Activated T-cell treated with anti-CD3 and anti-CD28 coated beads for 24 hours (primary cell): ENCODE data around the gene TUBB.
"Not testable (repeated sequence)": the region's sequence is repeated elsewhere in the genome, so short reads cannot be mapped to it uniquely, and the experiment has no call there.

ENCODE experiments used
- DNase-seq: peaks from one replicate; pipeline ENCODE4 v3.0.0-alpha.2; 2020; ENCODE audit warnings: low read depth

Gene TUBB

GRCh38 chr6:30761791-30762429, 41.8 kb downstream of the TUBB start:
- no peak for DNase-seq

- DNase-seq: no peak
These were observed 43.0 kb downstream of the TUBB start for GRCh38 chr6:30763155-30763617.

GRCh38 chr6:30763618-30764489, 43.7 kb downstream of the TUBB start:
- DNase-seq: no peak

GRCh38 chr6:30764490-30765043, 44.4 kb downstream of the TUBB start:
- not testable (repeated sequence) for DNase-seq

- not testable (repeated sequence) for DNase-seq
These were observed 45.3 kb downstream of the TUBB start for GRCh38 chr6:30765495-30765894.

- DNase-seq: no peak
These were observed 46.5 kb downstream of the TUBB start for GRCh38 chr6:30766461-30767157.

GRCh38 chr6:30767158-30767943, 47.2 kb downstream of the TUBB start:
- DNase-seq: no peak

- DNase-seq: no peak
These were observed 47.8 kb downstream of the TUBB start for GRCh38 chr6:30767944-30768301.

GRCh38 chr6:30768634-30769087, 48.5 kb downstream of the TUBB start:
- no peak for DNase-seq

- peak; percentile 77 for DNase-seq
These were observed 49.1 kb downstream of the TUBB start for GRCh38 chr6:30769088-30769852.

- DNase-seq: no peak
These were observed 49.8 kb downstream of the TUBB start for GRCh38 chr6:30769853-30770524.

GRCh38 chr6:30770592-30770991, 50.4 kb downstream of the TUBB start:
- DNase-seq: no peak

GRCh38 chr6:30774701-30775100, 54.5 kb downstream of the TUBB start:
- no peak for DNase-seq
